Mesodermal cell (in vitro differentiated cells): ENCODE data around the gene MTA1.

Experiments
- H3K27ac ChIP-seq: 2 replicates; pipeline ENCODE4 v1.7.0; 2013; ENCODE audit warnings: mild to moderate bottlenecking, low read depth, low read length, moderate library complexity; ENCODE audit not compliant: severe bottlenecking
- H3K36me3 ChIP-seq: 2 replicates; pipeline ENCODE4 v1.7.1; 2013; ENCODE audit warnings: mild to moderate bottlenecking, low read length, moderate library complexity; ENCODE audit not compliant: control insufficient read depth, insufficient read depth
- H3K4me1 ChIP-seq: one replicate; pipeline ENCODE4 v1.7.1; 2013; ENCODE audit warnings: mild to moderate bottlenecking, low read length; ENCODE audit not compliant: insufficient read depth, control insufficient read depth, poor library complexity, severe bottlenecking
- H3K4me3 ChIP-seq: 2 replicates; pipeline ENCODE4 v1.7.0; 2013; ENCODE audit warnings: low read length, control low read depth, mild to moderate bottlenecking; ENCODE audit not compliant: insufficient read depth, poor library complexity, severe bottlenecking; ENCODE audit errors: extremely low read depth
- H3K9me3 ChIP-seq: 2 replicates; pipeline ENCODE4 v1.7.1; 2013; ENCODE audit warnings: mild to moderate bottlenecking, low read length, moderate library complexity; ENCODE audit not compliant: control insufficient read depth
- WGBS, 2 experiments: methylation state at CpG; one replicate each; pipeline ENCODE4 v1.1.5; 2013; ENCODE audit warnings: missing lambda C conversion rate in 2 of 2; ENCODE audit not compliant: insufficient coverage in 2 of 2; 5-methylcytosine and 5-hydroxymethylcytosine counted together

MTA1 gene

GRCh38 chr14:105418269-105419194 is 1.1 kb upstream of the MTA1 start:
- H3K4me3 ChIP-seq: peak overlapping the region; percentile 55
- no peaks in the 10 kb centered on the region for H3K9me3 ChIP-seq
- peaks cover 9% of the 10 kb centered on the region for H3K36me3 ChIP-seq
- H3K27ac ChIP-seq: no peak overlapping the region
- WGBS, 2 experiments: 88 to 92% methylated on average over 17 to 18 of the region's 19 CpGs
- peaks cover 13% of the 10 kb centered on the region for H3K4me1 ChIP-seq

- H3K4me3 ChIP-seq: peak overlapping the region; percentile 66
- peaks cover 10% of the 10 kb centered on the region for H3K4me1 ChIP-seq
- 6% methylated on average over 23 to 25 of the region's 67 CpGs for WGBS, 2 experiments
- peaks cover 26% of the 10 kb centered on the region for H3K36me3 ChIP-seq
- no peak overlapping the region for H3K27ac ChIP-seq
- H3K9me3 ChIP-seq: no peaks in the 10 kb centered on the region
These were observed 710 bp downstream of the MTA1 start for GRCh38 chr14:105420101-105420973.

GRCh38 chr14:105420974-105421674 is 1.5 kb downstream of the MTA1 start:
- 63 to 71% methylated on average over 16 to 19 of the region's 23 CpGs for WGBS, 2 experiments
- Histone ChIP-seq H3K4me3 (peak overlapping the region; percentile 66), H3K27ac (no peak overlapping the region), H3K36me3 (peaks cover 33% of the 10 kb centered on the region), H3K4me1 (peaks cover 10% of the 10 kb centered on the region), H3K9me3 (peaks cover under 1% of the 10 kb centered on the region)

- peaks cover 10% of the 10 kb centered on the region for H3K4me1 ChIP-seq
- peaks cover 41% of the 10 kb centered on the region for H3K36me3 ChIP-seq
- peaks cover 9% of the 10 kb centered on the region for H3K9me3 ChIP-seq
- 95 to 96% methylated on average over 25 to 30 of the region's 32 CpGs for WGBS, 2 experiments
- no peak overlapping the region for H3K27ac ChIP-seq
- H3K4me3 ChIP-seq: no peak overlapping the region
These were observed 2.3 kb downstream of the MTA1 start for GRCh38 chr14:105421723-105422615.

GRCh38 chr14:105422695-105423487 is 3.3 kb downstream of the MTA1 start:
- WGBS, 2 experiments: 86 to 92% methylated on average over 18 to 20 of the region's 21 CpGs
- Histone ChIP-seq H3K4me3 (no peak overlapping the region), H3K9me3 (peaks cover 9% of the 10 kb centered on the region), H3K4me1 (peaks cover 10% of the 10 kb centered on the region), H3K27ac (no peak overlapping the region), H3K36me3 (peaks cover 49% of the 10 kb centered on the region)

GRCh38 chr14:105423488-105424195 is 4.0 kb downstream of the MTA1 start:
- no peak overlapping the region for H3K4me3 ChIP-seq
- WGBS, 2 experiments: 95 to 97% methylated on average over 17 of the region's 21 CpGs
- H3K9me3 ChIP-seq: peaks cover 9% of the 10 kb centered on the region

GRCh38 chr14:105424861-105425260 is 5.2 kb downstream of the MTA1 start:
- WGBS, 2 experiments: 98% methylated on average over 12 of the region's 12 CpGs
- H3K9me3 ChIP-seq: peaks cover 9% of the 10 kb centered on the region
- H3K36me3 ChIP-seq: peaks cover 62% of the 10 kb centered on the region
- no peak overlapping the region for H3K4me3 ChIP-seq
- no peak overlapping the region for H3K27ac ChIP-seq
- peaks cover 7% of the 10 kb centered on the region for H3K4me1 ChIP-seq

More at GRCh38 chr14:105423488-105424195, 4.0 kb downstream of the MTA1 start:
- Histone ChIP-seq H3K4me1 (peaks cover 10% of the 10 kb centered on the region), H3K27ac (no peak overlapping the region), H3K36me3 (peaks cover 56% of the 10 kb centered on the region)

GRCh38 chr14:105425823-105426247 is 6.2 kb downstream of the MTA1 start:
- Histone ChIP-seq H3K27ac (no peak overlapping the region), H3K4me3 (no peak overlapping the region), H3K9me3 (peaks cover 9% of the 10 kb centered on the region), H3K4me1 (peaks cover 7% of the 10 kb centered on the region), H3K36me3 (peaks cover 72% of the 10 kb centered on the region)
- WGBS, 2 experiments: 96 to 99% methylated on average over 20 of the region's 23 CpGs
